Nephron (organoid): ENCODE results near the gene DNAJC18.

Source experiments
- H3K27ac Mint-ChIP-seq, 3 experiments: 2 replicates each; pipeline ENCODE4 v1.8.0; 2020; ENCODE audit warnings: mixed read lengths in 3 of 3, mild to moderate bottlenecking in 2 of 3, moderate library complexity in 1 of 3
- H3K27me3 Mint-ChIP-seq: 2 replicates; pipeline ENCODE4 v1.8.0; 2021; ENCODE audit warnings: low read depth, mild to moderate bottlenecking, moderate library complexity, mixed read lengths
- H3K36me3 Mint-ChIP-seq: 2 replicates; pipeline ENCODE4 v1.8.0; 2020; ENCODE audit warnings: low read depth, mixed read lengths
- H3K4me1 Mint-ChIP-seq: 2 replicates; pipeline ENCODE4 v1.8.0; 2020; ENCODE audit warnings: mixed read lengths
- H3K4me3 Mint-ChIP-seq, 3 experiments: 2 replicates each; pipeline ENCODE4 v1.8.0; 2020; ENCODE audit warnings: mild to moderate bottlenecking in 3 of 3, mixed read lengths in 3 of 3, moderate library complexity in 2 of 3
- H3K9me3 Mint-ChIP-seq: 2 replicates; pipeline ENCODE4 v1.8.0; 2020; ENCODE audit warnings: mixed read lengths
- CTCF ChIP-seq, 3 experiments: fragments of 200-600 bp; sonication (generic); IDR thresholded peaks; one replicate each; pipeline ENCODE4 v1.5.0; 2021; ENCODE audit warnings: antibody characterized with exemption in 3 of 3; ENCODE audit not compliant: unreplicated experiment in 3 of 3

Gene DNAJC18

GRCh38 chr5:139377226-139377625 is 62.1 kb downstream of the DNAJC18 start:
- Mint-ChIP-seq H3K36me3 (peaks cover 29% of the 10 kb centered on the region), H3K27me3 (no peaks in the 10 kb centered on the region), H3K4me3 (no peak overlapping the region), H3K27ac (no peak overlapping the region), H3K4me1 (peaks cover 9% of the 10 kb centered on the region), H3K9me3 (no peaks in the 10 kb centered on the region)
- no peak for TF ChIP-seq CTCF (IDR thresholded peaks at IDR 0.05; ENCODE audit: unreplicated experiment in 3 of 3)

GRCh38 chr5:139376364-139376763 is 63.0 kb downstream of the DNAJC18 start:
- H3K4me1 Mint-ChIP-seq, result peaks cover 9% of the 10 kb centered on the region
- no peak overlapping the region for H3K4me3 Mint-ChIP-seq
- no peaks in the 10 kb centered on the region for H3K27me3 Mint-ChIP-seq
- TF ChIP-seq CTCF (IDR thresholded peaks at IDR 0.05; ENCODE audit: unreplicated experiment in 3 of 3), result no peak
- H3K27ac Mint-ChIP-seq, result no peak overlapping the region
- peaks cover 36% of the 10 kb centered on the region for H3K36me3 Mint-ChIP-seq
- H3K9me3 Mint-ChIP-seq, result no peaks in the 10 kb centered on the region

GRCh38 chr5:139374909-139375308 is 64.4 kb downstream of the DNAJC18 start:
- Mint-ChIP-seq H3K27ac (no peak overlapping the region), H3K9me3 (no peaks in the 10 kb centered on the region), H3K36me3 (peaks cover 42% of the 10 kb centered on the region), H3K4me1 (peaks cover 9% of the 10 kb centered on the region), H3K27me3 (no peaks in the 10 kb centered on the region), H3K4me3 (no peak overlapping the region)
- TF ChIP-seq CTCF (IDR thresholded peaks at IDR 0.05; ENCODE audit: unreplicated experiment in 3 of 3), result no peak

- peak overlapping the region in 1 of 3 experiments; percentile 17 for H3K27ac Mint-ChIP-seq
- TF ChIP-seq CTCF (IDR thresholded peaks at IDR 0.05; ENCODE audit: unreplicated experiment in 3 of 3), result no peak
Measured at GRCh38 chr5:139371482-139372435, 67.6 kb downstream of the DNAJC18 start.

GRCh38 chr5:139369181-139369580 is 70.1 kb downstream of the DNAJC18 start:
- no peak for TF ChIP-seq CTCF (IDR thresholded peaks at IDR 0.05; ENCODE audit: unreplicated experiment in 3 of 3)
- peaks cover 25% of the 10 kb centered on the region for H3K4me1 Mint-ChIP-seq
- H3K27me3 Mint-ChIP-seq, result no peaks in the 10 kb centered on the region
- H3K27ac Mint-ChIP-seq, result peak overlapping the region; percentile 38 to 67 (median 57)
- H3K9me3 Mint-ChIP-seq, result no peaks in the 10 kb centered on the region
- no peak overlapping the region for H3K4me3 Mint-ChIP-seq
- H3K36me3 Mint-ChIP-seq, result peaks cover 58% of the 10 kb centered on the region

More at GRCh38 chr5:139371482-139372435, 67.6 kb downstream of the DNAJC18 start:
- Mint-ChIP-seq H3K27me3 (no peaks in the 10 kb centered on the region), H3K4me3 (no peak overlapping the region), H3K4me1 (peaks cover 19% of the 10 kb centered on the region), H3K36me3 (peaks cover 48% of the 10 kb centered on the region), H3K9me3 (no peaks in the 10 kb centered on the region)
